HG02970 (cell line): ENCODE data around the gene EOGT.

Experiments
- ATAC-seq: cut with Tn5 transposase; IDR thresholded peaks from one replicate; pipeline ENCODE4 v1.9.1; 2021; ENCODE audit warnings: mild to moderate bottlenecking, moderate library complexity, moderate number of reproducible peaks; ENCODE audit not compliant: unreplicated experiment, low FRiP score

The EOGT gene

DNA sequence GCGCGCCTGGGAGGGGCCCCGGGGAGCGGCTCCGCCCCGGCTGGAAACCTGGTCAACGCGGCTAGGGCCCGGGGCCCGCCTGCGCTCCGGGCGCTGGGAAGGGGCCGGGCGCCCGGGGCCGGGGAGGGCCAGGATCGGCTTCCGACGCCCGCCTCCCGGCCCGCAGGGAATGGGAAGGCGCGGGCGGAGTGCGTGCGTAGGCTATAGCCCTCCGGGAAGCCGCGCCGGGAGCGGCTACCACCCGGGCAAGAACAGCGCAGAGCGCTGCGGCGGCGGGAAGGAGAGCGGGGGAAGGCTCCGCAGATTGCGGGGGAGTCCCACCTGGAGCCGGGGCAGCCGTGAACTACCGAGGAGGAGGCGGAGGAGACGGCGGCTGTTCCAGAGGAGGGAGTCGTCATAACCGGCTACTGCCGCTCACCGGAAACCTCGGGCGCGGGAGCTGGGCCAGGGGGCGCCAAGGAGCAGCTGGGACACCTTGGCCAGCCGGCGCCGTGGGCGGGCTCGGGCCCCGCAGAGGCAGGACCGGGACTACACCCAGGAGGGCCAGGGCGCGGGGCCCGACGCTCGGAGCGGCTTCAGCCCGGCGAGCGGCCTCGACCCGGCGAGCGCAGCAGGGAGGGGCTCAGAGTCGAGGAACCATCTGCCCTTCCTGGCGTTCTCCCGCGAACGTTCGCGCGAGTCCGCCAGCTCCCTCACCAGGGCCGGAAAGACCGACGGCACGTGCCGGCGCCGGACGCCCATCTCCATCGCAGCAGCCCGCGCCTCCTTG, at the start of gene EOGT:
TSS of gene EOGT (minus strand) at position 432 of the 769 bp plus-strand sequence. CDS start 3,838 bp downstream, outside the sequence.
- ATAC-seq = peak; percentile 74

GRCh38 chr3:69059688-69060087, 46.2 kb upstream of the EOGT start:
- no peak for ATAC-seq

DNA sequence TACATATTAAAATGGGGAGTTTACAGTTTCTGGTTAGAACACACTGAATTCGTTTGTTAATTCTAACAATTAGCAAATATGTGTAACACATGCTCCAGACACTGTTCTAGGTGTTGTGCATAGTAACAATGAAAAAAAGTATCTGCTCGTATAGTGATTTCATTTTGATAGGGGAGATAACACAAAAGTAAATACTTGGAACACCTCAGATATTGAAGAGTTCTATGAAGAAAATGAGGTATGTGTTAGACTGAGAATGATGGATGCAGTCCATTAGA, 45.4 kb upstream of the EOGT start:
- no peak for ATAC-seq

DNA sequence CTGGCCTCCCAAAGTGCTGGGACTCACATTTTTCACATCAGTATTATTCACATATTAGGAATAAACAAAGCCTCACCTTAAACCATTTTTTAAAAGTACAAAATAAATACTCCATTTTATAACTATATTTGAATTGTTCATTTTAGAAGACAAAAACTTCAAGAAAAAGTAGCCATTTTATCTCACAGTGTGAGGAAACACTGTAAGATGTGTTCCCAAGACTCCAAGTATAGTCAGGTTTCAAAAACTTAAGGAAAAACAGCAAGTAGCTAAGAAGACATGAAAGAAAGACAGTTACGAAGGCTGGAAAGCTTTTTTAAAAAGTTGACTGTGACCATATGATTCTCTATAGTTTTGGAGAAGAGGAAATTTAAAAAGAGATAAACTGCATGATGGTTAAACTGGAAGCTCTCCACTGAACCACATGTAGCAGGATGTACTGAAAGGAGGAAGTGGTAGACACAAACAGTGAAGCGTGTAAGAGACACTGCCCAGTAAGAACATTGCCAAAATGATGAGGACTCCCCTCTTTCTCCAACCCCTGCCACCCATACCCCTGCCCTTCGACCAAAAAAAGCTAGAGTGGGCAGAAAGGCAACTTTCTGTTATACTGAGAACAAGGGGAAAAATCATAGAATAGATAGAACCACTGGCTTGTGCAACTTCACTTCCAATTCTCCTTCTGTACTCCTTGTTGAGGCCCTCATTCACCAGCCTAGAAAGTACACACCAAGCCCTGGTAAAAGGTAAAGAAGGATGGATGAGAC, 44.9 kb upstream of the EOGT start:
- peak; percentile 55 for ATAC-seq

- no peak for ATAC-seq
Observed at GRCh38 chr3:69052472-69052898, 39.0 kb upstream of the EOGT start.

- peak; percentile 98 for ATAC-seq
Observed at GRCh38 chr3:69051756-69052471, 38.4 kb upstream of the EOGT start, which contains the start of gene TMF1. Gene TMF1 (minus strand): TSS chr3:69052333. CDS start chr3:69052086, 247 bp downstream.

DNA sequence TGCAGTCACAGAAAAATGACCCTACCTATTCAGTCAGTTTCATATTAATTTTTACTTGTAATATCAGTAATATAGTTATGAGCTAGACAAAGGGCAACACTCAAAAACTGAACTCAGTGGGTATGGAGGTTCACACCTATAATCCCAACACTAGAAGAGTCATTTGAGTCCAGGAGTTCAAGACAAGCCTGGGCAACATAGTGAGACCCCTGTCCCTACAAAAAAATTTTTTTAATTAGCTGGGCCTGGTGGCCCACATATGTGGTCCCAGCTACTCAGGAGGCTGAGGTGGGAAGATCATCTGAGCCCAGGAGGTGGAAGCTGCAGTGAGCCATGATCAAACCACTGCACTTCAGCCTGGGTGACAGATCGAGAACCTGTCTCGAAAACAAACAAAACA, 35.5 kb upstream of the EOGT start:
- ATAC-seq = no peak

DNA sequence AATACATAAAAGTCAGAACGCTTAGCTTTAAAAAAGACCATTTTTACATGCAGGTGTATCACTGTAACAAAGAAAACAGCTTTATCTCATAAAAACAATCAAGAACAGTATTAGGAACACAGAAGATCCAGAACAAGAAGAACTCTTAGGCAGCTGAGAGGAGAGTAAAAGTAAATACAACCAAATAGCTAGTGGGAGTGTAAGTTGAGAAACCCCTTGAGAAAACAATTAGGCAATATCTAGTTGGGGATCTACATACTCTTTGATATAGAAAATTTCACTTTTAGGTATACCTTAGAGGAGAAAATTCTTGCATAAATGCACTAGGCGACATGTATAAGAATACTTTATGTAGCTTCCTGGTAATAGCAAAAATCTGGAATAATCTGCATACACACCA, 31.1 kb upstream of the EOGT start:
- ATAC-seq = no peak

- ATAC-seq = no peak
Observed at GRCh38 chr3:69033470-69033869, 20.0 kb upstream of the EOGT start.

- no peak for ATAC-seq
Observed at GRCh38 chr3:69032737-69033136, 19.3 kb upstream of the EOGT start.

GRCh38 chr3:69032142-69032541, 18.7 kb upstream of the EOGT start:
- no peak for ATAC-seq

DNA sequence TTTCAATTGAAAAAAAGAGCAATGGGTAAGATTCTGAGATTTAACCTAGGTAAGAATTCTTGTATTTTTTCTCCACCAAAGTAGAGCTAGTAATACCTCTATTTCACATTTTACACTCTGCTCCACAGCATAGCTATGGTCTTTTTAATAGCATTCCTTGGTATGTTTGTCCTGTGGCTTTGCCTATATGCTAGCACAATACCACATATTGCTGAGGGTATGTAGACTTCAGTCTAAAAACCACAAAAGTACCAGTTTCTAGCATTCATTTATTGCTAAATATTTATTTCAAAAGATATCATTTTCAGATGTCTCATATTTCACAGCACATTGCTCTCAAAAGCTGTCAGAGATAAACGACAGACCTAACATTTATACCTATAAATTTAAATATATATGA, 18.2 kb upstream of the EOGT start:
- no peak for ATAC-seq

GRCh38 chr3:69020857-69021256, 7.4 kb upstream of the EOGT start:
- ATAC-seq = no peak

DNA sequence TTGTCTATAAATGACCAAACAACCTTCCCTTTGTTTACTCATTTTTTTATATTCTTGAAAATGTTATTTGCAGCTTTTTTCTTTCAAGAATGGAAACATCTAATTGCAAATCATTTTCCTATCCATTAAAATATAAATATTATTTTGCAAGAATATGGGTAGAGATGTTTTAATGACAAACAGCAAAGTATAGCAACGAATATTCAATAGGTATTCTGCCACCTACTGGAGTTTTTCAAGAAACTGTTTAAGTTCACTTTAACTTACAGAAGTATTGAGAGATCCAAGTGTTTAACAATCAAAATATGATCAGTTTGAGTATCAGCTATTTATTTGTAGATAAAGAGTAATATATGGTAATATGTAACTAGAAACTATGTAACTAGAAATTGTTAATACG, 6.9 kb upstream of the EOGT start:
- no peak for ATAC-seq

GRCh38 chr3:69016901-69017300, 3.4 kb upstream of the EOGT start:
- no peak for ATAC-seq

- no peak for ATAC-seq
Observed at GRCh38 chr3:69016102-69016501, 2.6 kb upstream of the EOGT start.

GRCh38 chr3:69014022-69014580, 617 bp upstream of the EOGT start:
- ATAC-seq = no peak

GRCh38 chr3:69012800-69013252, 658 bp downstream of the EOGT start:
- ATAC-seq = no peak

DNA sequence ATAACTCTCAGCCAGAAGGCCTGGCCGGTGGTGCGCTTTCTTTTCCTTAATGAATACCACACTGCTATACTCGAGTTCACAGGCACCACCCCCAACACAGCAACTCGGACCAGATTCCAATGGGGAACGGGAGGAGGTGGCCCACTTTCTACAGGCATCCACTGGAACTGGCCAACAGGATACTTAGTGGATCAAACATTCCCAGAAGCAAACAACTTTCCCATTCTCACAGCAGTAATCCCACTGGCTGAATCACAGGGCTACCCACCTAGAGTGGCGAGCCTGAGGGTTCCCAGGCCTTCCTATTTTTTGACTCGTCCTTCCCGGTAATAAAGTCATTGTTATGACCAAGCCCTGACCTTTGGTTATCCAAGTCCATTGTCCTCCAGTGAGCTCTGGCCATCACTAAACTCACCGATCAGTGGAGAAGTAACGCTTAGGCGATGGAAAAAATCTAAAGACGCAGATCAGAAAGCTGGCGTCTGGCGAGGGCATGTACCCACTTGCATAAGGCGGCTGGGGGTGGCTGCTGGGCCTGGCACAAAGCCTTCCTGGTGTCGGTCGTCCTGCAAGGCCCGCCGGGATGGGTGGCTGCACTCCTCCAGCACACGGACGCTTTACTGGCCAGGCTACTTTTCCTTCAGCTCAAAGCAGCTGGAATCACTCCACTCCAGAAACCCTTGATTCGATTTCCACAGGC, 1.2 kb downstream of the EOGT start:
- ATAC-seq = no peak

GRCh38 chr3:69011096-69011730, 2.3 kb downstream of the EOGT start:
- ATAC-seq = no peak
